GM19238 (cell line): Measurements from ENCODE around the gene MMP28.

Source experiments
- DNase-seq: peaks from one replicate; pipeline ENCODE4 v3.0.0; 2011; ENCODE audit warnings: low spot score; ENCODE audit not compliant: insufficient read length

Gene MMP28

GRCh38 chr17:35726953-35727460 lies 68.4 kb downstream of the MMP28 start:
- no peak for DNase-seq

- DNase-seq, result no peak
These were observed 69.1 kb downstream of the MMP28 start for GRCh38 chr17:35726127-35726952.

- DNase-seq, result no peak
These were observed 69.7 kb downstream of the MMP28 start for GRCh38 chr17:35725802-35726126.

- no peak for DNase-seq
These were observed 70.4 kb downstream of the MMP28 start for GRCh38 chr17:35725058-35725457.

- no peak for DNase-seq
These were observed 71.7 kb downstream of the MMP28 start for GRCh38 chr17:35723735-35724134.

- DNase-seq, result no peak
These were observed 78.0 kb downstream of the MMP28 start for GRCh38 chr17:35717475-35717874.

GRCh38 chr17:35716897-35717465 lies 78.5 kb downstream of the MMP28 start:
- DNase-seq, result no peak

- DNase-seq, result no peak
These were observed 79.3 kb downstream of the MMP28 start for GRCh38 chr17:35716173-35716572.
